Spleen (tissue), 7 donors: Measurements from ENCODE around the gene BCL3.

Experiments used
- CTCF ChIP-seq, 11 experiments: fragments of 200-600 bp in 7 of 11; fragments of 450-650 bp in 4 of 11; sonication (generic) in 4 of 11; IDR thresholded peaks in 8 of 11; conservative IDR thresholded peaks in 3 of 11; 1 replicate in 7 of 11; 2 replicates in 4 of 11; pipeline versions ENCODE4 v1.4.0 to v1.8.0; 2016 to 2021; ENCODE audit warnings: antibody characterized with exemption in 11 of 11, inconsistent platforms in 4 of 11, mild to moderate bottlenecking in 1 of 11
- POLR2A ChIP-seq, 3 donors: fragments of 450-650 bp; IDR thresholded peaks; one replicate each; pipeline ENCODE4 v1.5.1; 2017; ENCODE audit warnings: antibody characterized with exemption in 3 of 3, mild to moderate bottlenecking in 1 of 3
- donor health status: DM: no; HTN: no; CAD: no; lungs with moderate emphysema.
- donor health status: DM: no; HTN: no; CAD: no.
- donor health status: DM: no; HTN: no; CAD: no.

- TF ChIP-seq CTCF (IDR thresholded peaks at IDR 0.05 in 8 of 11, conservative IDR thresholded peaks at IDR 0.05 in 3 of 11) (no peak), POLR2A (IDR thresholded peaks at IDR 0.05) (no peak)
Observed at GRCh38 chr19:44731622-44732021, 16.9 kb upstream of the BCL3 start.
